HG02642 (cell line): ENCODE measurements around the gene GPALPP1.
A peak's percentile ranks its signal among the peaks of the same experiment; 100 is the strongest.
"Not testable (repeated sequence)": the region's sequence is repeated elsewhere in the genome, so short reads cannot be mapped to it uniquely, and the experiment has no call there.

Source experiments
- ATAC-seq: cut with Tn5 transposase; IDR thresholded peaks from one replicate; pipeline ENCODE4 v1.9.1; 2021; ENCODE audit warnings: mild to moderate bottlenecking; ENCODE audit not compliant: unreplicated experiment, poor library complexity

Gene GPALPP1

GRCh38 chr13:45003417-45003816 lies 14.1 kb downstream of the GPALPP1 start:
- no peak for ATAC-seq

- no peak for ATAC-seq
Measured at GRCh38 chr13:45004096-45004495, 14.8 kb downstream of the GPALPP1 start.

- ATAC-seq, result no peak
Measured at GRCh38 chr13:45007225-45007624, 17.9 kb downstream of the GPALPP1 start.

- ATAC-seq, result no peak
Measured at GRCh38 chr13:45007823-45008222, 18.5 kb downstream of the GPALPP1 start.

GRCh38 chr13:45011198-45011597 lies 21.9 kb downstream of the GPALPP1 start:
- ATAC-seq, result no peak

GRCh38 chr13:45015300-45015699 lies 26.0 kb downstream of the GPALPP1 start:
- no peak for ATAC-seq

GRCh38 chr13:45016792-45017425 lies 27.6 kb downstream of the GPALPP1 start:
- ATAC-seq, result no peak

- ATAC-seq, result not testable (repeated sequence)
Measured at GRCh38 chr13:45019981-45020380, 30.6 kb downstream of the GPALPP1 start.

GRCh38 chr13:45021250-45021649 lies 31.9 kb downstream of the GPALPP1 start:
- no peak for ATAC-seq

- no peak for ATAC-seq
Measured at GRCh38 chr13:45024847-45025246, 35.5 kb downstream of the GPALPP1 start.

- ATAC-seq, result no peak
Measured at GRCh38 chr13:45034342-45034741, 45.0 kb downstream of the GPALPP1 start.

- no peak for ATAC-seq
Measured at GRCh38 chr13:45036206-45036605, 46.9 kb downstream of the GPALPP1 start.

GRCh38 chr13:45040173-45040572 lies 50.8 kb downstream of the GPALPP1 start:
- no peak for ATAC-seq

- no peak for ATAC-seq
Measured at GRCh38 chr13:45040622-45041021, 51.3 kb downstream of the GPALPP1 start.

- no peak for ATAC-seq
Measured at GRCh38 chr13:45042539-45042938, 53.2 kb downstream of the GPALPP1 start.

- no peak for ATAC-seq
Measured at GRCh38 chr13:45046445-45046844, 57.1 kb downstream of the GPALPP1 start.

- peak; percentile 74 for ATAC-seq
Measured at GRCh38 chr13:45047394-45048310, 58.3 kb downstream of the GPALPP1 start.

GRCh38 chr13:45048890-45049407 lies 59.6 kb downstream of the GPALPP1 start:
- peak; percentile 41 for ATAC-seq

GRCh38 chr13:45049478-45049877 lies 60.1 kb downstream of the GPALPP1 start:
- ATAC-seq, result no peak

- ATAC-seq, result no peak
Measured at GRCh38 chr13:45051315-45051714, 62.0 kb downstream of the GPALPP1 start.

- peak; percentile 57 for ATAC-seq
Measured at GRCh38 chr13:45055198-45055901, 66.0 kb downstream of the GPALPP1 start.
